B cell (primary cell): ENCODE results near the gene SNX24. TPM values are rescaled to one million over a fixed set of nuclear protein-coding genes. Genes with fewer than 3 reads are reported as not detected.

Experiments
- ATAC-seq: fragments of 200-7000 bp; cut with Tn5 transposase; one replicate; pipeline ENCODE4 v1.10.0; 2021; ENCODE audit warnings: low read depth, mild to moderate bottlenecking, moderate number of reproducible peaks, moderate library complexity
- CTCF ChIA-PET: fragments of 350-600 bp; sonication (Branson Sonifier 250); formaldehyde crosslinking; loops from one replicate; lab custom pipeline; 2021; ENCODE audit warnings: antibody characterized with exemption, inconsistent platforms; lab: Charles Lee
- POLR2A ChIA-PET: fragments of 350-600 bp; sonication (Branson Sonifier 250); formaldehyde crosslinking; loops from one replicate; lab custom pipeline; 2021; ENCODE audit warnings: antibody characterized with exemption; lab: Charles Lee
- DNase-seq: peaks from one replicate; pipeline ENCODE4 v3.0.0; 2013
- H2AFZ ChIP-seq: 2 replicates; pipeline ENCODE4 v1.6.1; 2012; ENCODE audit warnings: mild to moderate bottlenecking, low read depth, low read length; ENCODE audit not compliant: insufficient read depth, poor library complexity, severe bottlenecking
- H3K27ac ChIP-seq, 2 donors: 1 replicate in 1 of 2; 2 replicates in 1 of 2; pipeline ENCODE4 v1.5.1; 2012 to 2013; ENCODE audit warnings: low read length in 2 of 2, mild to moderate bottlenecking in 2 of 2, moderate library complexity in 1 of 2
- H3K27me3 ChIP-seq, 4 experiments: fragments of 200-600 bp in 1 of 4; sonication (generic) in 1 of 4; replicated peaks in 1 of 4; 1 replicate in 2 of 4; 2 replicates in 2 of 4; pipeline versions ENCODE4 v1.6.1 to v1.7.0; 2013 to 2016; ENCODE audit warnings: low read length in 3 of 4, mild to moderate bottlenecking in 2 of 4, mixed read lengths in 1 of 4, moderate library complexity in 1 of 4; ENCODE audit not compliant: insufficient read depth in 4 of 4, control insufficient read depth in 3 of 4; ENCODE audit errors: control extremely low read depth in 1 of 4
- H3K36me3 ChIP-seq, 2 experiments: replicated peaks in 1 of 2; 1 replicate in 1 of 2; 2 replicates in 1 of 2; pipeline versions ENCODE4 v1.6.1 to v1.7.1; 2013; ENCODE audit warnings: low read length in 1 of 2; ENCODE audit not compliant: insufficient read depth in 2 of 2, control insufficient read depth in 1 of 2; ENCODE audit errors: control extremely low read depth in 1 of 2, extremely low read depth in 1 of 2
- H3K4me1 ChIP-seq, 2 donors: fragments of 200-600 bp in 1 of 2; sonication (generic) in 1 of 2; 1 replicate in 1 of 2; 2 replicates in 1 of 2; pipeline versions ENCODE4 v1.5.1 to v1.6.1; 2013 to 2017; ENCODE audit warnings: low read length in 2 of 2; ENCODE audit not compliant: control insufficient read depth in 2 of 2, insufficient read depth in 2 of 2
- H3K4me2 ChIP-seq: replicated peaks from 2 replicates; pipeline ENCODE3; 2012; ENCODE audit warnings: mild to moderate bottlenecking, low read depth, low read length; ENCODE audit not compliant: poor library complexity, severe bottlenecking
- H3K4me3 ChIP-seq, 5 experiments: fragments of 200-600 bp in 1 of 5; sonication (generic) in 1 of 5; 1 replicate in 3 of 5; 2 replicates in 2 of 5; pipeline versions ENCODE4 v1.5.1 to v1.7.0; 2011 to 2016; ENCODE audit warnings: low read length in 4 of 5, mild to moderate bottlenecking in 4 of 5, low read depth in 2 of 5, control low read depth in 1 of 5, moderate library complexity in 1 of 5; ENCODE audit not compliant: insufficient read depth in 1 of 5; ENCODE audit errors: control extremely low read depth in 1 of 5, extremely low read depth in 1 of 5
- H3K79me2 ChIP-seq: fragments of 200-600 bp; sonication (generic); one replicate; pipeline ENCODE4 v1.6.0; 2016; ENCODE audit warnings: low read length; ENCODE audit not compliant: control insufficient read depth, insufficient read depth
- H3K9ac ChIP-seq: fragments of 200-600 bp; sonication (generic); 2 replicates; pipeline ENCODE4 v1.6.1; 2017; ENCODE audit warnings: mild to moderate bottlenecking, low read length, moderate library complexity
- H3K9me3 ChIP-seq, 3 donors: one replicate each; pipeline versions ENCODE4 v1.6.1 to v1.7.1; 2013; ENCODE audit warnings: low read length in 2 of 3; ENCODE audit not compliant: control insufficient read depth in 2 of 3, insufficient read depth in 1 of 3; ENCODE audit errors: control extremely low read depth in 1 of 3
- H4K20me1 ChIP-seq: 2 replicates; pipeline ENCODE4 v1.6.0; 2012; ENCODE audit warnings: mild to moderate bottlenecking, low read length; ENCODE audit not compliant: insufficient read depth, control insufficient read depth, poor library complexity, severe bottlenecking
- H3K27ac Mint-ChIP-seq: one replicate; pipeline ENCODE4 v1.8.0; 2021; ENCODE audit warnings: mixed read lengths
- H3K27me3 Mint-ChIP-seq: one replicate; pipeline ENCODE4 v1.8.0; 2021; ENCODE audit warnings: mixed read lengths
- H3K4me1 Mint-ChIP-seq: one replicate; pipeline ENCODE4 v1.8.0; 2021; ENCODE audit warnings: mixed read lengths
- H3K4me3 Mint-ChIP-seq: one replicate; pipeline ENCODE4 v1.8.0; 2021; ENCODE audit warnings: mixed read lengths
- H3K9me3 Mint-ChIP-seq: one replicate; pipeline ENCODE4 v1.8.0; 2022; ENCODE audit warnings: mixed read lengths; ENCODE audit not compliant: insufficient read depth
- CTCF ChIP-seq: fragments of 200-600 bp; IDR thresholded peaks from one replicate; pipeline ENCODE4 v1.8.0; 2022; ENCODE audit warnings: antibody characterized with exemption, mild to moderate bottlenecking
- EZH2 ChIP-seq: IDR thresholded peaks from 2 replicates; pipeline ENCODE4 v1.6.1; 2012; ENCODE audit warnings: borderline replicate concordance, low read depth, mild to moderate bottlenecking, moderate library complexity, low read length; ENCODE audit not compliant: insufficient read depth, poor library complexity, severe bottlenecking
- WGBS: methylation state at CpG from one replicate; pipeline ENCODE4 v1.1.5; 2013; ENCODE audit warnings: missing lambda C conversion rate; ENCODE audit not compliant: insufficient coverage; 5-methylcytosine and 5-hydroxymethylcytosine counted together
- intact Hi-C: fragments of 100-400 bp; cut with micrococcal nuclease; formaldehyde crosslinking; loops from one replicate; pipeline ENCODE4 v1.10.0; 2022
- polyA minus RNA-seq: library from RNA; depleted of rRNA, polyadenylated mRNA; stranded (reverse); fragments of >200 nt; gene quantifications from 2 replicates; pipeline ENCODE4 v1.2.3, GENCODE V29; 2012
- polyA plus RNA-seq: library from polyadenylated mRNA; depleted of rRNA; stranded (reverse); fragments of >200 nt; gene quantifications from 2 replicates; pipeline ENCODE4 v1.2.3, GENCODE V29; 2012
- total RNA-seq, 2 donors: library from RNA; stranded (reverse); fragments of 120-200 nt in 1 of 2; gene quantifications; 1 replicate in 1 of 2; 2 replicates in 1 of 2; pipeline versions ENCODE4 v1.2.3 to v1.2.4, GENCODE V29; 2013 to 2022

Gene SNX24
- total RNA-seq (7.9 and 9.3 TPM in 2 replicates), polyA plus RNA-seq (0.61 and 1.1 TPM in 2 replicates), polyA minus RNA-seq (1.2 TPM in 2 replicates)
- 3.9 TPM for total RNA-seq (2013)

GRCh38 chr5:122845229-122846050, at the start of gene SNX24:
Gene SNX24, plus strand, starts transcription at chr5:122845613. Its CDS starts 21 bp downstream, at chr5:122845634.
- Histone ChIP-seq H2AFZ (peak within 1 kb of the TSS; percentile 83), H3K9me3 (no peaks in the 10 kb centered on the region), H3K27ac (peak within 1 kb of the TSS; percentile 26 to 60), H3K4me2 (peak within 1 kb of the TSS; percentile 82), H3K9ac (peak within 1 kb of the TSS; percentile 71), H3K4me1 (peaks cover 24 to 26% of the 10 kb centered on the region in 2 donors), H3K79me2 (peaks cover 1% of the 10 kb centered on the region), H4K20me1 (no peaks in the 10 kb centered on the region), H3K27me3 (no peaks in the 10 kb centered on the region), H3K4me3 (peak within 1 kb of the TSS; percentile 53 to 94 (median 81)), H3K36me3 (no peaks in the 10 kb centered on the region)
- intact Hi-C loops, result loop anchor here (2.0 to 5.0 kb wide), 2 partner anchors 71 to 143 kb away; partner anchors contain the start of gene SNX2
- POLR2A ChIA-PET, result interaction anchor here (0.5 to 1.0 kb wide), 3 partner anchors 23 to 573 kb away, joined by 3 read pairs; no protein-coding TSS in a partner anchor
- Mint-ChIP-seq H3K4me1 (peaks cover 43% of the 10 kb centered on the region), H3K9me3 (peaks cover 1% of the 10 kb centered on the region), H3K27me3 (no peaks in the 10 kb centered on the region), H3K4me3 (peak within 1 kb of the TSS; percentile 94), H3K27ac (peak within 1 kb of the TSS; percentile 83)
- ATAC-seq (peak; percentile 80), DNase-seq (peak; percentile 81)
- CTCF ChIA-PET, result interaction anchor here (1.3 to 1.8 kb wide), 2 partner anchors 142 to 143 kb away, joined by 3 to 7 read pairs; no protein-coding TSS in a partner anchor
- TF ChIP-seq CTCF (no peak), EZH2 (no peak)
- WGBS, result under 1% methylated on average over 92 of the region's 92 CpGs
